Measurements from ENCODE around the gene OR2T12.
"Not testable (repeated sequence)": the region's sequence is repeated elsewhere in the genome, so short reads cannot be mapped to it uniquely, and the experiment has no call there.

The OR2T12 gene, protein sequence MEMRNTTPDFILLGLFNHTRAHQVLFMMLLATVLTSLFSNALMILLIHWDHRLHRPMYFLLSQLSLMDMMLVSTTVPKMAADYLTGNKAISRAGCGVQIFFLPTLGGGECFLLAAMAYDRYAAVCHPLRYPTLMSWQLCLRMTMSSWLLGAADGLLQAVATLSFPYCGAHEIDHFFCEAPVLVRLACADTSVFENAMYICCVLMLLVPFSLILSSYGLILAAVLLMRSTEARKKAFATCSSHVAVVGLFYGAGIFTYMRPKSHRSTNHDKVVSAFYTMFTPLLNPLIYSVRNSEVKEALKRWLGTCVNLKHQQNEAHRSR

DNA sequence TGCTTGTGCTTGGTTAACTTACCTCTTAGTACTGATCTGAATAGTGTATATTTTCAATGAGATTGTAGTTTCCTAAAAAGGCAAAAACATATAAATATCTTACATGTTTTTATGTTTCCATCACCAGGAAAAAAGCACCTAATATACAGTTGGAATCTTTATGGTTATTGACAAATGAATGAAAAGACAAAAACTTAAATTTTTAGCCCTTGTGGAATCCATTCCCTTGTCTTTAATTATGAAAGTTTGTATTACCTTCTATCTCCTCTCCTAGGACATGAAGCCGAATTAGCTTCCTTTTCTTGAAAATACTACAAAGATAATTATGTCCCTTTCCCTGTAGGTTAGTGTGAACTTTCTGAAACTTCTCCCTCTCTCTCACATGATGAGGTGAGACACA, at the start of gene OR2T12:
Gene OR2T12 (minus strand): TSS at position 101 of the 400 bp plus-strand sequence. CDS start 7,846 bp downstream, outside the sequence.
- no peak for DNase-seq (ENCODE audit: low spot score)

DNA sequence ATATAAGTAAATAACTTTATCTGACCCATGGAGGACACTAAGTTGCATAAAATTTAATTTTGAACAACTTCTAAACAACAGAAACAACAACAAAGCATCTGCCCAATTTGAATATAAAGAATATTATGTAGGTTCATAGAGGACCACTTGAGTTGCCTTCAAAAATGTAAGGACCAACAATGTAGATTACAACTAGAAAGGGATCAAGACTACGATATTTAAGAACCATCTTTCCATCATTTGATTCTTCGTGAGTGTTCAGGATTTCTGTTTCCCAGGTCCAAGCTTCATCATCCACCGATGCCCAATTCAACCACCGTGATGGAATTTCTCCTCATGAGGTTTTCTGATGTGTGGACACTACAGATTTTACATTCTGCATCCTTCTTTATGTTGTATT, 45.3 kb upstream of the OR2T12 start, which contains the start of gene OR14C36:
Gene OR14C36 (plus strand): TSS at position 301 of the 400 bp plus-strand sequence. CDS start 0 bp downstream, at position 301.
- DNase-seq (ENCODE audit: low spot score), result no peak

DNA sequence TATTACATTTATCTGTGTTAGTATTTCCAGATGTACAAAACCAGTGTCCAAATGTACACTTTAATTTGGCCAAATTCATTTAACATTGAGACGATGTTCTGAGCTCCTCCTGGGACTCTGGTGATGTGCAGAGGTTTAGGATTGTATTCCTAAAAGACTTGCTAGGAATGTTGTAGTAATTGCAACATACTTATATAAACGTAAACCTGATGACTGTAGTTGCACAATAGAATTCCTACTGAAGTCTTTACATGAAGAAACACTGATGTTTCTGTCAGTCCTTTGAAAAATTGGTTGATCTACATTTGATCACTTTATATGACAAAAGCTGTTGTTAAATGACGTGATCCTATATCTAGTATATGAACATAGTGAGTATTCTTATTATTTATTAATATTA, 40.2 kb upstream of the OR2T12 start:
- DNase-seq (ENCODE audit: low spot score), result no peak

DNA sequence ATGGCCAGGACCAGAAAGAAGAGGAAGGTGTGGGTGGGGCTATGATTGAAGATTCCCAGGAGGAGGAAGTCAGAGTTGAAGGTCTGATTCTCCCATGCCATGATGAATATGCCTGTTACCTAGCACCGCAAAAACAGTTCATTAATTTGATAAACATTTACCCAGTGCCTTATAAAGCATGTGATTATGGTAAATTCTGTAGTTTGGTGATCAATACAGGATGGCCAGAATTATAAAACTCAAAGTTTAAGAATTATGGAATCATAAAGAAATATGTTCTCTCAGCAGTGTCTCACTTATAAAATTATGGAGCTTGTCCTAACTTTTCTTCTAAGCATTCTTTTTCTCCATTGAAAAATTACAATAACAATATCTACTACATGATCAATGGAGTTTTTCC, 21.2 kb upstream of the OR2T12 start, which contains the start of gene OR2M7:
Gene OR2M7 (minus strand): TSS at position 101 of the 400 bp plus-strand sequence. CDS start 0 bp downstream, at position 101.
- DNase-seq (ENCODE audit: low spot score), result no peak

DNA sequence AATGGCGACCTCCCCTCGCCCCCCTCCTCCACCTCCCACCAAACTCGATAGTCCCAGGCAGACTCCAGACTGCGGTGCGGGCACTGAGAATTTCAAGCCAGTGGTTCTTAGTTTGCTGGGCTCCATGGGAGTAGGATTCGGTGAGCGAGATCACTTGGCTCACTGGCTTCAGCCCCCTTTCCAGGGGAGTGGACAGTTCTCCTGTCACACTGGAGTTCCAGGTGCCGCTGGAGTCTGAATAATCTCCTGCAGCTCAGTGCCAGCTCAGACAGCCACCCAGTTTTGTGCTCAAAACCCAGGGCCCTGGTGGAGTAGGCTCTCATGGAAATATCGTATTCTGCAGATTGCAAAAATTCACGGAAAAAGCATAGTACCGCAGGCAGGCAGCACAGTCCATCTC, 13.6 kb upstream of the OR2T12 start:
- no peak for DNase-seq (ENCODE audit: low spot score)

DNA sequence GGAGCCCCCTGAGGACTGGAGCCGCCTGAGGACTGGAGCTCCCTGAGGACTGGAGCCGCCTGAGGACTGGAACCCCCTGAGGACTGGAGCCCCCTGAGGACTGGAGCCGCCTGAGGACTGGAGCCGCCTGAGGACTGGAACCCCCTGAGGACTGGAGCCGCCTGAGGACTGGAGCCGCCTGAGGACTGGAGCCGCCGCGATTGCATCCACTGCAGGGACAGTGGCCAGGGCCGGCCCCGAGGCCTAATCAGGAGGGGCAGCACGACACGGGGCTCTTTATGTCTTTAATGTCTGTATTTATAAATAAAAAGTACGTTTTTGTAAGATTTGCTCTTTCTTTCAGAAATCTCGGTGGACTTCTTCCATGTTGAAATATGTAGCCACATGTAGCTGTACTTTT, 3.5 kb upstream of the OR2T12 start:
- not testable (repeated sequence) for DNase-seq (ENCODE audit: low spot score)

DNA sequence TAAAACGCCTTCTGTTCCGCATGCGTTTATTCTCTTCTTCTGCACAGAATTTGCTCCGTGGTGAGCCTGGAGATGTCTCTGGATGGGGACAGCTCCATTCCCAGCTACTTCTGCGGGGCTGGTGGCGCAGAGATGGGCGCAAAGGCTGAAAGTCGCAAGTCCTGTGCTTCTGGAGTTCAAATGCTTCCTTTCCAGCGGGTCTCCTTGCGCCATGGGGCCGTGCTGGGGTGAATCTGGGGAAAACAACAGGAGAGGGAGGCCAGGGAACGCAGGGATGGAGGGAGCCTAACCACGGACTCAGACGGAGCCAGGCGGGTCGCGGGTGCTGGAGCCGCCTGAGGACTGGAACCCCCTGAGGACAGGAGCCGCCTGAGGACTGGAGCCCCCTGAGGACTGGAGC, 2.9 kb upstream of the OR2T12 start:
- DNase-seq (ENCODE audit: low spot score), result no peak

DNA sequence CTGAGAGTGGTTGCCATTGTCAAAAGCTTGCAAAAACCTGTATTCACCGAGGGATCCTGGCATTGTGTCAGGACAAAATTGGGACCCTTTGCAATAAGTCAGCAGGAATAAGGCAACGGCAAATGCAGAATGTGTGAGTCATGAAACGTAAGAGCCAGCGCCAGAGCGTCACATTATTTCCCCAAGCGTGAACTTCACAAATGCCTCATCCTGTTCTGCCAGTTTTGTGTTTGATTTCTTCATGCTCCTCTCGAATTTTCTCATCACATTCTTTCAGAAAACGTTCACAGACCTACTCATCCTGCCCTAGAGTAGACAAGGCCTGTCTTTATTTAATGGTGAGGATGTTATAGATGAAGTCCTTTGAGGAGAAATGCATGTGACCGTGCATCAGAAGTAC, 2.4 kb upstream of the OR2T12 start:
- not testable (repeated sequence) for DNase-seq (ENCODE audit: low spot score)

DNA sequence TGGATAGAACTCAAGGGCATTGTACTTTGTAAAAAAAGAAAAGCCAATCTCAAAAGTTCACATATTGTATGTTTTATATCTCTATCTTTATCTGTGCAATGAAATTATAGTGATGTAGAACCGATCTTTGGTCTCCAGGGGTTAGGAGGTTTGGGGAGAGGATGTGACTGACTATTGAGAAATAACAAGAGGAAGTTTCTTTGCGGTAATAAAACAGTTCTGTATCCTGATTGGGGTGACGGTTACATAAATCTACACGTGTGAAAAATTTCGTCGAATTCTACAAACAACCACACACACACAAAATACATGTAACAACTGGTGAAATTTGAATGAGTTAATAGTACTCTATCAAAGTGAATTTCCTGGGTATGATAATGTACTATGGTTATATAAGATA, 14.8 kb downstream of the OR2T12 start:
- DNase-seq (ENCODE audit: low spot score), result no peak

DNA sequence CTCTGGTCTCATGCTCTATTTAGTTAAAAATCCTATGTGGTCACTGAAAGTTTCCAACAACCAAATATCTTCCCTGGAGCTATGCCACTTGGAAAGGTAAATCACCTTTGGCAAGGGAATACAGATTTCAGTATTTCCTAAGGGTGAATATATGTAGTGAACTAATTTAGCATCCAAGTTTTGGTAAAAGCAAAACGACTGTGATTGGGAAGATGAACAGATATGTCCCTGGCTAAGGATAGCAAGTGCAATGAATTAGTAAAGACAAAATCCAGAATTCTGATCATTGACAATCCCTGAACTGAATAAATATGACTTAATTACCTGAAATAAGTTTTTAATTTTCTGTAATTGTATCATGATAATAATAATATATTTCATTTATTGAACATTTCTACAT, 25.3 kb downstream of the OR2T12 start, which contains the start of gene OR2T33:
Gene OR2T33 (minus strand): TSS at position 101 of the 400 bp plus-strand sequence. CDS start 4,162 bp downstream, outside the sequence.
- no peak for DNase-seq (ENCODE audit: low spot score)

DNA sequence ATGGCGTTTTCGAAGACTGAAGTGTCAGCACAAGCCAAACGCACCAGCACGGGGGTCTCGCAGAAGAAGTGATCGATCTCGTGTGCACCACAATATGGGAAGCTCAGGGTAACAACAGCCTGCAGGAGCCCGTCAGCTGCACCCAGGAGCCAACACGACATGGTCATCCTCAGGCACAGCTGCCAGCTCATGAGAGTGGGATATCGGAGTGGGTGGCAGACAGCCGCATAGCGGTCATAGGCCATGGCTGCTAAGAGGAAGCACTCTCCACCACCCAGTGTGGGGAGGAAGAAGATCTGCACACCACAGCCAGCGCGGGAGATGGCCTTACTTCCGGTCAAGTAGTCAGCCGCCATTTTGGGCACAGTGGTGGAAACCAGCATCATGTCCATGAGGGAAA, 30.0 kb downstream of the OR2T12 start:
- DNase-seq (ENCODE audit: low spot score), result not testable (repeated sequence)

DNA sequence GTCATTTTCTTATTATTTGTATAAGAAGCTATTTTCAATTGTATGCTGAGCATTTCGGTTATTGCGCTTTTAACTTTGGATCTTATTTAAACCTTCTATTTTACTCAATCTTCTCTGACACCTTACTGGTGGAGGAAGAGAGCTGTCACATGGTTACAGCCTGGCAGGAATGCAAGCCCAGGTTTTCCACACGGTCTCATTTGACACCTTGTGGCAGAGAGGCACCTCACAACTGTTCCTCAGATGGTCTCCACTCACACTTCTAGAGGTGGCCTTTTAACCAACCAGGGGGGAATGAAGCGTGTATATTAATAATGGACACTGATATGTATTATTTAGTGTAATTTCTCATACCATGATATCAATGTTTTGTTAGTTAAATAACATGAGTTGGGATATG, 35.0 kb downstream of the OR2T12 start:
- DNase-seq (ENCODE audit: low spot score), result no peak

DNA sequence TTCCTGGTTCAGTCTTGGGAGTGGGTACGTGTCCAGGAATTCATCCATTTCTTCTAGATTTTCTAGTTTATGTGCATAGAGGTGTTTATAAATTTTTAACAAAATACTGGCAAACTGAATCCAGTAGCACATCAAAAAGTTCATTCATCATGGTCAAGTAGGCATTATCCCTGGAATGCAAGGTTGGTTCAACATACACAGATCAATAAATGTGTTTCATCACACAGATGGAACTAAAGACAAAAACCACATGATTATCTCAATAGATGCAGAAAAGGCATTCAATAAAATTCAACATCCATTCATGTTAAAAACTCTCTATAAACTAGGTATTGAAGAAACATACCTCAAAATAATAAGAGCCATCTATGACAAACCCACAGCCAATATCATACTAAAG, 43.9 kb downstream of the OR2T12 start:
- not testable (repeated sequence) for DNase-seq (ENCODE audit: low spot score)

DNA sequence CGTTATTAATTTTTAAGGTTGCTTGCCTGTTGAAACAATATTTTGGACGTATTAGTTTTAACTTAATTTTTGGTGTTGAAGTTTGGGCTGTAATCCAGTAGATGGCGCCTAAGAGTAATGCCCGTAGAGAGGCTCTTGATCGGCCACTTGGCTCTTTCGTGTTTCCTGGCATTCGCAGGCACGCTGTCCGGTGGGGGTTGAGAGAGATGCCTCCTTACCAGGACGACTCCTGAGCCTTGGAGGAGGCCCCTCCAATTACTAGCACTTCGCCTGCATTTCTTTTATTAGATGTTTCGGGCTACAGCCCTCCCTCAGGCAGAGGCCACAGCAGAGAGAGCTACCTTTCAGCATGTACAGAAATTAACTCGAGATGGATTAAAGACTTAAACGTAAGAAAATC, 60.0 kb downstream of the OR2T12 start:
- DNase-seq (ENCODE audit: low spot score), result peak; percentile 61

Measured in LoVo (cell line).